ENCODE data around the gene FBXO11. TPM values are rescaled to one million over a fixed set of nuclear protein-coding genes. Genes with fewer than 3 reads are reported as not detected.

Gene FBXO11
- polyA plus RNA-seq, 1 donor (not counting 4 experiments of a cell fraction or from before 2014, with no cell fraction given) = 45.5 TPM

DNA sequence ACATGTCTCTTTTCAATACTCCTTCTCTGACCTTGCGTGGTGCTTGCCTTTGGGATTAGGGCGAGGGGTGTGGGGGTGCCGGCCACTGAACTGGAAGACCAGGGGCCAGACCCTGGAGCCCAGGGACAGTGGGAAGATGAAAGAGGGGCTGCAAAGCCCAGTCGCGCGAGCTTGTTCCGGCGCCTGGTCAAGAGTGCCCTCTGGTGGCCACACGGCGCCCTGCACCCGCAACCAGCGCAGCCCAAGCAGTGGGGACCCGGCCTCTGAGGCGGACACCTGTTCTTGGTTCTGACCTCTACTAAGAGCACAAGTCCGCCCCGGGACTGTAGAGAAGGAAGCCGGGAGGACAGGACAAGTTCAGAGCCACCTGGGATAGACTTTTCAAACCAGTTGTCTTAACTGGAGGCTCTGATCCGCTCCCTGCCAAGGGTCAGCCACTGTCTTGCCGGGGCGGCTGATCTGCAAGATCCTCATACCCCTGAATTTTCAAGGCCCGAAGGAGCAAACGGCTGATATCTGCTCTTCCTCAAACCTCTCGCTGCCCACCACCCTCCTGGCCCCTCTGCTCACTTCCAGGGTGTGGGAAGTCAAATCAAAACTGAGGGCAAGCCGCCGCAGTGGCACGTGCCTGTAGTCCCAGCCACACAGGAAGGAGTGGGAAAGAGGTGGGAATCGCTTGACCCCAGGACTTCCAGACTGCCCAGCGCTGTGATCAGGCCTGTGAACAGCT, 138.3 kb downstream of the FBXO11 start:
- dilution Hi-C loops (cut with MboI; ENCODE audit: extremely low pct_ligation_motif_present, low sequenced_read_pairs) = no loop called here
- H4K20me1 ChIP-seq (ENCODE audit: control insufficient read depth, extremely low read depth, insufficient read depth, low read length) = no peaks in the 10 kb centered on the region

DNA sequence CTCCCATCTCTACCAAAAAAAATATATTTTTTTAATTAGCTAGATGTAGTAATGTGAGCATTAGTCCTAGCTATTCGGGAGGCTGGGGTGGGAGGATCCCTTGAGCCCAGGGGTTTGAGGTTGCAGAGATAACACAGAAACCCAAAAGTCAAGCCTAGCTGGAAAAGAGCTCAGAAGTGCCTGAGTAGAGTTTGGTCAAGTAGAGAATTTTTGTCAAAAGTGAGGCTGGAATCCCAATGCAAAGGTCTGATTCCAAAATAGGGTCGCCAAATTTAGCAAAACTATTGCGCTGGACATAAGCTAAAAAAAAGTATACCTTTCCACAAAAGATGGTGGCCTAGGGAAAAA, 138.8 kb downstream of the FBXO11 start:
- Histone ChIP-seq H3K4me1 (ENCODE audit: control insufficient read depth, extremely low read depth, insufficient read depth, low read length) (peaks cover 4% of the 10 kb centered on the region), H3K9me3 (ENCODE audit: control insufficient read depth, low read depth, low read length) (peaks cover 3% of the 10 kb centered on the region), H3K4me2 (ENCODE audit: control insufficient read depth, extremely low read depth, insufficient read depth, low read depth, low read length) (peak overlapping the region; percentile 25), H3K36me3 (ENCODE audit: control insufficient read depth in 2 of 2, extremely low read depth in 1 of 2, insufficient read depth in 2 of 2, low read length in 2 of 2) (no peaks in the 10 kb centered on the region), H3K27me3 (ENCODE audit: control insufficient read depth, extremely low read depth, insufficient read depth, low read length) (no peaks in the 10 kb centered on the region), H3K4me3 (ENCODE audit: control insufficient read depth in 2 of 3, extremely low read depth in 1 of 3, insufficient read depth in 2 of 3, low read depth in 1 of 3, low read length in 3 of 3) (no peak overlapping the region), H3K9me1 (ENCODE audit: control insufficient read depth, extremely low read depth, insufficient read depth, low read length) (no peaks in the 10 kb centered on the region), H3K9ac (ENCODE audit: control insufficient read depth, extremely low read depth, insufficient read depth, low read length) (no peak overlapping the region), H2AFZ (ENCODE audit: control insufficient read depth, low read length) (no peak overlapping the region), H3K27ac (ENCODE audit: control insufficient read depth, insufficient read depth, low read length) (no peak overlapping the region), H4K20me1 (ENCODE audit: control insufficient read depth, extremely low read depth, insufficient read depth, low read length) (no peaks in the 10 kb centered on the region), H3K79me2 (ENCODE audit: control insufficient read depth, insufficient read depth, low read length) (no peaks in the 10 kb centered on the region)
- DNase-seq (ENCODE audit: low read depth, low spot score) = no peak
- no peak for FAIRE-seq
- TF ChIP-seq, protein P1, sequence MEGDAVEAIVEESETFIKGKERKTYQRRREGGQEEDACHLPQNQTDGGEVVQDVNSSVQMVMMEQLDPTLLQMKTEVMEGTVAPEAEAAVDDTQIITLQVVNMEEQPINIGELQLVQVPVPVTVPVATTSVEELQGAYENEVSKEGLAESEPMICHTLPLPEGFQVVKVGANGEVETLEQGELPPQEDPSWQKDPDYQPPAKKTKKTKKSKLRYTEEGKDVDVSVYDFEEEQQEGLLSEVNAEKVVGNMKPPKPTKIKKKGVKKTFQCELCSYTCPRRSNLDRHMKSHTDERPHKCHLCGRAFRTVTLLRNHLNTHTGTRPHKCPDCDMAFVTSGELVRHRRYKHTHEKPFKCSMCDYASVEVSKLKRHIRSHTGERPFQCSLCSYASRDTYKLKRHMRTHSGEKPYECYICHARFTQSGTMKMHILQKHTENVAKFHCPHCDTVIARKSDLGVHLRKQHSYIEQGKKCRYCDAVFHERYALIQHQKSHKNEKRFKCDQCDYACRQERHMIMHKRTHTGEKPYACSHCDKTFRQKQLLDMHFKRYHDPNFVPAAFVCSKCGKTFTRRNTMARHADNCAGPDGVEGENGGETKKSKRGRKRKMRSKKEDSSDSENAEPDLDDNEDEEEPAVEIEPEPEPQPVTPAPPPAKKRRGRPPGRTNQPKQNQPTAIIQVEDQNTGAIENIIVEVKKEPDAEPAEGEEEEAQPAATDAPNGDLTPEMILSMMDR (optimal IDR thresholded peaks at IDR 0.05 in 1 of 3, IDR thresholded peaks at IDR 0.05 in 1 of 3, conservative IDR thresholded peaks at IDR 0.05 in 1 of 3; ENCODE audit: extremely low read depth in 1 of 3, insufficient read depth in 2 of 3, low read length in 3 of 3) = no peak
- no peak for TF ChIP-seq EZH2 (IDR thresholded peaks at IDR 0.05; ENCODE audit: low read length)
- dilution Hi-C loops (cut with MboI; ENCODE audit: extremely low pct_ligation_motif_present, low sequenced_read_pairs) = no loop called here

More for the DNA sequence above, 138.3 kb downstream of the FBXO11 start:
- H3K27me3 ChIP-seq (ENCODE audit: control insufficient read depth, extremely low read depth, insufficient read depth, low read length) = no peaks in the 10 kb centered on the region
- DNase-seq (ENCODE audit: low read depth, low spot score) (no peak), FAIRE-seq (no peak)
- peaks cover 3% of the 10 kb centered on the region for H3K9me3 ChIP-seq (ENCODE audit: control insufficient read depth, low read depth, low read length)
- H3K9ac ChIP-seq (ENCODE audit: control insufficient read depth, extremely low read depth, insufficient read depth, low read length) = no peak overlapping the region
- H3K27ac ChIP-seq (ENCODE audit: control insufficient read depth, insufficient read depth, low read length) = no peak overlapping the region
- no peak for TF ChIP-seq EZH2 (IDR thresholded peaks at IDR 0.05; ENCODE audit: low read length)
- TF ChIP-seq, protein P1 (optimal IDR thresholded peaks at IDR 0.05 in 1 of 3, IDR thresholded peaks at IDR 0.05 in 1 of 3, conservative IDR thresholded peaks at IDR 0.05 in 1 of 3; ENCODE audit: extremely low read depth in 1 of 3, insufficient read depth in 2 of 3, low read length in 3 of 3) = peak; percentile 86 to 100 (median 92)
- no peaks in the 10 kb centered on the region for H3K9me1 ChIP-seq (ENCODE audit: control insufficient read depth, extremely low read depth, insufficient read depth, low read length)
- H3K4me2 ChIP-seq (ENCODE audit: control insufficient read depth, extremely low read depth, insufficient read depth, low read depth, low read length) = peak overlapping the region; percentile 25
- H3K79me2 ChIP-seq (ENCODE audit: control insufficient read depth, insufficient read depth, low read length) = no peaks in the 10 kb centered on the region
- H2AFZ ChIP-seq (ENCODE audit: control insufficient read depth, low read length) = no peak overlapping the region
- no peaks in the 10 kb centered on the region for H3K36me3 ChIP-seq (ENCODE audit: control insufficient read depth in 2 of 2, extremely low read depth in 1 of 2, insufficient read depth in 2 of 2, low read length in 2 of 2)
- no peak overlapping the region for H3K4me3 ChIP-seq (ENCODE audit: control insufficient read depth in 2 of 3, extremely low read depth in 1 of 3, insufficient read depth in 2 of 3, low read depth in 1 of 3, low read length in 3 of 3)
- H3K4me1 ChIP-seq (ENCODE audit: control insufficient read depth, extremely low read depth, insufficient read depth, low read length) = peaks cover 4% of the 10 kb centered on the region
